ENCODE data around the gene FAM131C. TPM values are rescaled to one million over a fixed set of nuclear protein-coding genes. Genes with fewer than 3 reads are reported as not detected.
A peak's percentile ranks its signal among the peaks of the same experiment; 100 is the strongest.
"Not testable (repeated sequence)": the region's sequence is repeated elsewhere in the genome, so short reads cannot be mapped to it uniquely, and the experiment has no call there.

Gene FAM131C
- total RNA-seq, 1 donor from 2014 or later = 1.5 TPM

DNA sequence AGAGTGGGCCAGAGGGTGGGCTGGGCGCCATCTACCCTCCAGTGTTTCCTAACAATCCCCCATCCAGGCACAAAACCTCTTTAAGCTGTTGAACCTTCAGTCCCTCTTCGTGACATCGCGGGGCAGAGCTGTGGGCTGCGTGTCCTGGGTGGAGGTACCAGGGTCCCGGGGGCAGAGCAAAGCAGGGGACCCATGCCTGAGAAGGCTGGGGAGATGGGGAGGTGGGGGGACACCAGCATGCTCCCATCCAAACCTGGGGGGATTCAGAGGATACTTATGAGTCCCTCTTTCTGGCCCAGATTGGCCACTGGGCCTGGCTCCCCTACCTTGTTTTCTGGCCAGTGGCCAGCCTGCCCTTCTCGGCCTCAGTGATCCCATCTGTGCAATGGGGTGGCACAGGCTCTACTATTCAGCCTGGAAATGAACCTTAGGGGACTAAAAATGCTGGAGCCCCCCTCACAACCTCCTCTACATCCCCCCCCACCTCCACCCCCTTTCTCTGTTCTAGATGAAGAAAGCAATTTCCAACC, 40.3 kb downstream of the FAM131C start:
- DNase-seq (ENCODE audit: low read depth) = not testable (repeated sequence)

DNA sequence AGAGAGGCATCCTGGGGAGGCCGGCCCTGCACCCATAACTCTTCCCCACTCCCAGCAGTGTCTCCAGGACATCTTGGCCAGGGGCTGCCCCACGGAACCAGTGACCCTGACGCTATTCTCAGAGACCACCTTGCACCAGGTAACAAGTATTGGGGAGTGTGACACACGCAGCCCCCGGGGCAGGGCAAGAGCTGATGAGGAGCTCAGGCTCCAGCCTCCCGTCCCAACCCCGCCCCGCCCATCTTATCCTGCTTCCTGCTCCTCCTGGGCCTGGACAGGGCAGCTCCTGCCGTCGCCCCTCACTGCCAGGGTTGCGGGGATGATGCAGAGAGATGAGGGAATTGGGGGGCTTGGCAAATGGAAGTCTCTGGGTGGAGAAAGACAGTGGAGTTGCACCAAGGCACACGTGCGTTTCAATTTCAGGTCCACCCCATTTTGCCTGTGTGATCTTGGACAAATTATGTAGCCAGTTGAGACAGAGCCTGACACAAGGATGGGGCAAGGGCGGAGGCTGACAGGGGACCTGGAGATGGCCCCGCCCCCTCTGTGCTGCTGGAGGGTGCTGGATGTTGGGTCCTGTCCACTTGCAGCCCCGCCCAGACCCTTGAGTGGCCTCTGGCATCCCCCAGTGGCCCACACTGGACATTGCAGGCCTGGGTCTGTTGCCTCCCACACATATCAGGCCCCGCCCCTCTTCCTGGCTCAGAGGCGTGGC, 40.9 kb downstream of the FAM131C start:
- DNase-seq (ENCODE audit: low read depth) = peak; percentile 63

DNA sequence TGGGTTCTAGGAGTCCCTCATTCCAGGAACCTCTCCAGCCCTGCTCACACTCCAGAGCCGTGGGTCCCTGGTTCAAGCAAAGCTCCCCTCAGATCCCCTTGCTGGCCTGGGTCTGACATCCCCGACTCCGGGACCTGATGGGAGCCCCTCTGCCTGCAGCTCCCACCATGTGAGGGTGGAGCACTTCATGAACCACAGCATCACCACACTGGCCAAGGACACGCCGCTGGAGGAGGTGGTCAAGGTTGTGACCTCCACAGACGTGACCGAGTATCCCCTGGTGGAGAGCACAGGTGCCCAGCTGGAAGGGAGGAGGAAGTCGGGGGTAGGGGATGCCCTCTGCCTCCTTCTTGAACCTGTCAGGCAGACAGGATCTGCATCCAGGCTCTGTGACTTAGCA, 41.9 kb downstream of the FAM131C start:
- DNase-seq (ENCODE audit: low read depth) = no peak

DNA sequence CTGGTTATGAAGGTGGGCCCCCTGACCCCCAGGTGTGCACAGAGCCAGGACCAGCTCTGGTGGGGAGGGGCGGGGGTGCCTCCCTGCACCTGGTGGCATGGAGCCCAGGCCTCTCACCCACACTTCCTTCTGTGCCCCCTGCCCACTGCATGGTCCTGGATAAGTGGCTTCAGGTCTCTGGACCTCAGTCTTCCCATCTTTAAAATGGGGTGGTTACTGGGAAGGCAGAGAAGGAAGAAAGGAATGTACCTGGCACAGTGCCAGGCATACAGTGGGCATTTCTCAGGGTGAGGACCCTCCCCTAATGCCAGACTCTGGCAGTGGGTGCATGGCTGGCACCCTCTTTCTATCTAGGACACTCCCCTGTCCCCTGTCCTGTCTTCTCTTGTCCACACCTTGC, 44.2 kb downstream of the FAM131C start:
- DNase-seq (ENCODE audit: low read depth) = no peak

DNA sequence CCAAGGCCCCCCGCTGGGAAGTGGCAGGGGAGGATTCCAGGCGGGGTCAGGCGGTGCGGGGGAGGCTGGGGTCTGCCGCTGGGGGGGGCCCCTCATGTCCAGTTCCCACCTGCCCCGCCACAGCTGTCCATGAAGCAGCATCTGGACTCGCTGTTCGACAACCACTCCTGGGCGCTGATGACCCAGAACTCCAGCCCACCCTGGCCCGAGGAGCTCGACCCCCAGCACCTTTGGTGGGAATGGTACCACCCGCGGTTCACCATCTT, 44.5 kb downstream of the FAM131C start:
- not testable (repeated sequence) for DNase-seq (ENCODE audit: low read depth)

DNA sequence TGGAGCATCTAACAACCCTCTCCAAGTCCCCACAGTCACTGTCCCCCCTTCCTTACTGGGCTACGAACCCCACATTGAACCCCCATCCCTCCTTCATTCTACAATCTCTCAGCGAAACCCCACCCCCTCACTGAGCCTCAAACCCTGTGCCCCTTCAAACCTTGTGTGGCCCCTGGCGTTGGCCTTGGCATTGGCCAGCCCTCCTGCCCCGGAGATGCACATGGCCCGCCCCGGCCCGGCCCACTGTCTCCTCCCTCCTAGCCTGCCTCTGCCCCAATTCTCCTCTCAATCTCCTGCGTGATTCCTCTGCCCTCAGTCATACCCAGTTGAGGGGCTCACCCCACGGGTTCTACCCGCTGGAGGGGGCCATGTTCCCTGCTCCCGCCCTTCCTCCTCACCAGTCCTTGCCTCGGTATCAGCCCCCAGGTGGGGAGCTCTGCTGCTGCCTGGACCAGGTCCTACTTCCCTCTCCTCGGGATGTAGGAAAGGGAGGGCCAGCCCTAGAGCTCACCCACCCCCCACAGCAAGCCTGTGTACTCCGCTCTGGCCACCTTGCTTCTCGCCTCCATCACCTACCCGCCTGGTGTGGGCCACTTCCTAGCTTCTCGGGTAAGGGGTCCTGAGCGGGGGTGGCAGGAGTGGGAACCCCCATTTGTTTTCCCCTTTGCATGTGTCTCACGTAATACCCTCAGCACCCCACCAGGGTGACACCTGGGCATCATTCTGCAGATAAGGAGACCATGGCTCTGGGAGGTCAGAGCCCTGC, 45.0 kb downstream of the FAM131C start:
- no peak for DNase-seq (ENCODE audit: low read depth)

DNA sequence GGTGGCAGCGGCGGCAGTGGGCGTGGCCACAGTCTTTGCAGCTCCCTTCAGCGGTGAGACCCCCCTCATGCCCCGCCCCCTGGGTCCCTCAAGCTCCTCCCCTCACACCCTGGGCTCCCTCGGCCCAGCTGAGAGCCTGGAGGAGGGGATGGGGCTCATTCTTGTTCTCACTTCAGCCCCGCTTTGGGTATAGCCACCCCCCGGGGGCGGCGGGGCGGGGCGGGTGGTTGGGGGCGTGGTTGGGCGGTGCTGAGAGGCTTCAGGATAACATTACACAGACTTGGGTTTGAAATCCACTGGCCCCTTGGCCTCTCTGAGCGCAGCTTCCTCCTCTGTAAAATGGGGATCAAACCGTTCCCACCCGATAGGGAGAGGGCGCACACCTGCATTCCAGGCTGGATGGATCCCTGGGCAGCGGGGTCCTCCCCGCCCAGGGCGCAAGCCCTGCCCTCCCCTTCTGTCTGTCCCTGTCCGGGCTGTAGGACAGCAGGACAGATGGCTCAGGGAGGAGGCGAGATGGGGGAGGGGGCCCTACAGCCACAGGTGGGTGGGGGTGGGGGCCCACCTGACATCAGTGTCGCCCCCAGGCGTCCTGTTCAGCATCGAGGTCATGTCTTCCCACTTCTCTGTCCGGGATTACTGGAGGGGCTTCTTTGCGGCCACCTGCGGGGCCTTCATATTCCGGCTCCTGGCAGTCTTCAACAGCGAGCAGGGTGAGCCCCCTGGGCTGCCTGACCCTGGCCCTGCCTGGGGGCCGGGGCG, 46.5 kb downstream of the FAM131C start:
- DNase-seq (ENCODE audit: low read depth) = no peak

DNA sequence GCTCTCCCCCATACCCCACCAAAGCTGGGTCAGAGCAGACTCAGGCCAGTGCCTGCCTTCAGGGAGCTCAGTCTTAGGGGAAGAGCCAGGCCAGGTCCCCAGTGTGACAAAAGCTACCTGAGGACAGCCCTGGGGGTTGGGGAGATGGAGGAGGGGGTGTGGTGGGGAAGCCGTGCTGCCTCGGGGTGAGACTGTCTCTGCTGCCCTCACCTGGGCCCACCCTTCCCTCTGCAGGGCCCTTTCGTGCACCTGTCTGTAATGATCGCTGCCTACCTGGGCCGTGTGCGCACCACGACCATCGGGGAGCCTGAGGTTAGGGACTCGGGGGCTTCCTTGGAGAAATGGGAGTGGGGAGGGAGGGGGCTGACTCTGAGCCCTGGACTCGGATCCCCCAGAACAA, 47.1 kb downstream of the FAM131C start:
- DNase-seq (ENCODE audit: low read depth) = not testable (repeated sequence)

DNA sequence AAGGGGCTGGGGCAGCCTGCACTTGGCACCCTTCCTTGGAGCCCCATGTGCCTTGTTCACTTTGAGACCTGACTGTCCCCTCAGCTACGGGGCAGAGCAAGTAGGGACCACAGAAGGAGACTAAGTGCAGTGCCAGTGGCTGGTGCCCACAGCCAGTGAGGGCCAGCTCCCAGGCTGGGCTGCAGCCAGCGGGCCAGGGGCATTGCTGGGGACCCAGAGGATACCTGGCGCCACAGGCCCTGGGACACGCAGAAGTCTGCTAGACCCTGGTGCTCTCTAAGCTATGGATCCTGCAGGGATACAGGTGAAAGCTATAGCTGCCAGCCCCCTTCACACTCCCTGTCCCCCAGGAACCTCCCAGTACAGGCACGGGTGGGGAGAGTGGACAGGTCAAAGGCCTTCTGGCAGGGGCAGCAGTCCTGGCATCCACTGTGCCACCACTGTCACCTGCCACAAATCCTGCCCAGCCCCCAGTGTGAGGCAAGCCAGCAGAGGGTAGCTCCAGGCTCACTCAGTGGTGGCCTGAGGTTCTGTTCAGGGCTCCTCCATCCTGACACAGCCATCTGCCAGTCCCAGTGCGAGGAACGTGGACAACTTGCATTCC, 50.3 kb downstream of the FAM131C start:
- DNase-seq (ENCODE audit: low read depth) = no peak

DNA sequence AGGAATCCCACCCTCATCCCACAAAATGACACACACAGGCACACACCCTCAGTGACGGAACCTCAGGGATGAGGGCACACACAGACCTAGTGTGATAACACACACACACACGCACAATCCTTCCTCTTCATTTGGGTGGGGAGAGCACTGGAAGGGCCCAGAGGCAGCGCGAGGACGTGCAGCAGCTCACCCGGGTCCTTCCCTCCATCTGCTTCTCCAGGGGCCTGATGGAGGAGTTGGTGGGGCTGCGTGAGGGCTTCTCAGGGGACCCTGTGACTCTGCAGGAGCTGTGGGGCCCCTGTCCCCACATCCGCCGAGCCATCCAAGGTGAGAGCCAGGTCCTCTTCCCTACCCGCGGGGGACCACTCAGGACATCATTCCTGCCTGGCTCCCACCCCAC, 51.1 kb downstream of the FAM131C start:
- no peak for DNase-seq (ENCODE audit: low read depth)

DNA sequence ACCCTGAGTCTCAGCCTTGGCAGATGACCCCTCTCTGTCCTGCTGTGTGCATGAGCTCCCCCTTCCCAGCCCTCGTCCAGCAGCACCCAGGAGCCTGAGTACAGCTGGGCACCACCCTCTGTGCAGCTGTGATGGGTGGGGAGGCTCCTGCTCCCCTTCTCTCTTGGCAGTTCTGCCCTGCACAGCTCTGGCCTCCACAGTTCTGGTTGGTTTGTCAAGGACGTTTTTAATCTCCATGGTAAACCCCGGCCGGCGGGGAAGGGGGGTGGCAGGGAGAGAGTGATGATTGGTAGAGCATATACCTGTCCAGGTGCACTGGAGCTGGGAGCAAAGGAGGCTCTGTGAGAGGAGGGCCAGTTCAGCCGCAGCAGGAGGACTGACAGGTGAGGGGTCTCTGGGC, 51.8 kb downstream of the FAM131C start, which contains the start of gene CLCNKA:
CLCNKA (plus strand) TSS at position 356 of the 400 bp plus-strand sequence. CDS start 584 bp downstream, outside the sequence.
- no peak for DNase-seq (ENCODE audit: low read depth)

DNA sequence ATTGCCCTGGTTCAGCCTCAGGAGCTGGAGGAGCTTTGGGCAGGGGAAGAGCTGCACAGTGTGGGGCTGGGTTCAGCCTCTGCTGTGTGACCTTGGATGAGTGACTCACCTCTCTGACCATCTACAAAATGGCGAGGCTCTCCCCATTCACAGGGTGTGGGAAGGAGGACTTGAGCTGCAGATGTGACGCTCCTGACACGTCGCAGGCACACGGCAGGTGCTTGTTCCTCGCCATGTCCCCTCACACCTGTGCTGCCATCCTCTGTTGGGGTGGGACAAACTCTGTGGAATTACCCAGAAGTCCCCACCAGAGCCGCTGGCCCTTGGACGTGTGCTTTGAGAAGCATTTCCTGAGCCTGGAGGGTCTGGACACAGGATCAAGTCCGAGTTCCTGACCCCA, 52.6 kb downstream of the FAM131C start:
- DNase-seq (ENCODE audit: low read depth) = not testable (repeated sequence)

DNA sequence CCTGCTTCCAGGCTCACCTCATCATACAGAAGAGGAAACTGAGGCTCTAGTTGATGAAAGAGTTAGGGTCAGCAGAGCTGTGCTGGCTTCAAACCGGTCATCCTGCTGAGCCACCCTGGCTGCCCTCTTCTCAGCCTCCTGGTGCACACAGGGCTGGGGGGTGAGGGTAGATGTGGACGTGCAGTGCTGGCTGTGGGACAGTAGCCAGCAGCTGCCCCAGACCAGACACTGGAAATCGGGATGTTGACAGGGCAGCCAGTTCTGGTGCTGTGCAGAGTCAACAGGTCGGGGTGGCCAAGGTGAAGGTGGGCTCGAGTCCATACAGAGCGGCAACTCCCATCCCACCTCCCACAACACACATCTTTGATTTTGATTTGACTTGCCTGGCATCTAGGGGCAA, 53.1 kb downstream of the FAM131C start:
- DNase-seq (ENCODE audit: low read depth) = no peak

DNA sequence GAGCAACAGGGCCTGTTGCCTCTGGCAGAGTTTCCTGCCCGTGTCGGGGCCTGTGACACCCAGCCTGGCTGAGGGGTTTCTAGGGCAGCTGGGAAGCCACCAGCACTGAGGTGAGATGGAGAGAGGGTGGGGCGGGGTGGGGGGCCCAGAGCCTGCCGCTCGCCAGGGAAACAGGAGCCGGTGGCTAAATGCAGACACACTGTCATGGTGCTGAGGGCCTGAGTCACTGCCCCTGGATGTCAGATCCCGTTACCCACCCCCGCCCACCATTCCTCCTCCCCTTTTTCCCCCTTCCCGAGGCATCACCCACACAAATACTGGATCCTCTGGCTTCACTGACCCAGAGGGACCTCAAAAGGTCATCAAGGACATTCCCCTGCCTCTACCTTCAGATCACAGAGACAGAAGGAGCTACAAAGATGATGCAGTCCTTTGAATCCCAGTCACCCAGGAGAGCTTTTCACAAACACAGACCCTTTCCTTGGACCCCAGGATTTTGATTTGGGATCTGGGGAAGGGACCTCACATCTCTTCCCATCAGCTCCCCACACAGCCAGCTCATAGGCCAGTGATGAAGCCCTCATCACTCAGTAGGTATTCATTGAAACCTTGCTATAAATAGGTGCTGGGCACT, 53.7 kb downstream of the FAM131C start:
- peak; percentile 28 for DNase-seq (ENCODE audit: low read depth)

DNA sequence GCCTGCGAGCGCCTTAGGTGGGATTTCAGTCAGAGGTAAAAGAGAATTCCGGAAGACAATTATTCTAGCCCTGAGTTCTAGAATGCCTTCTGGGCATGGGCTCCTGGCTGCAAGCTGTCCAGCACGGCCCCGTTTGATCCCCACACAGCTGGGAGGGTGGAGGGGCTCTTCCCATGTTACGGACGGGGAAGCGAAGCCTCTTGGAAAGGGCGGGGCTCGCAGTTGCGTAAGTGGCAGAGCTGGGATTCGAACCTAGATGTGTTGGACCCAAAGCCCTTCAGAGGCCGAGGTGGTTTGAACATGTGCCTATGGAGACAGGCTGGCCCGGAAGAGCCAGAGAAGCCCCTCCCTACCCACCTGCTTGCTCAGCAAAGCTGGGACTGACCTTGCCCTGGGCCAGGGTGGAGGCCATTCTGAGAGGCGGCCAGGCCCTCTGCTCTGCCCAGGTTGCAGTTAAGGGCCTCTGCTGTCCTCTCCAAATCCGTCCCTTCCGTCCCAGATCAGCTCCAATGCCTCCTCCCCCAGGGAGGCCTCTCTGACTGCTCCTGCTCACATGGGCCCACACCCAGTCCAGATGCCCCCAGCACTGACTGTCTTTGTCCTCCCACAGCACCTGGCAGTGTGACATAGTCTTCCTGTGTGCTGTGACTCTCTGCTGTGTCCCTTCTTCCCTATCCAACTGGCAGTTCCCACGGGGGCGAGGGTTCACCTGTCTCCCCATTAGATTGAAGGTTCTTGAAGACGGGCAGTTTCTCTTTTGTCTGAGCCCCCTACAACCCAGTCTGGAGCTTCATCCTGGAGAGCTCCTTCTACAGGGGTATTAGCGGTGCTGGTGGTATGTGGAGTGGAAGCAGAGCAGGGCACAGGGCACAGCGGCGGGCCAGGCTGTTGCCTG, 54.5 kb downstream of the FAM131C start:
- no peak for DNase-seq (ENCODE audit: low read depth)

DNA sequence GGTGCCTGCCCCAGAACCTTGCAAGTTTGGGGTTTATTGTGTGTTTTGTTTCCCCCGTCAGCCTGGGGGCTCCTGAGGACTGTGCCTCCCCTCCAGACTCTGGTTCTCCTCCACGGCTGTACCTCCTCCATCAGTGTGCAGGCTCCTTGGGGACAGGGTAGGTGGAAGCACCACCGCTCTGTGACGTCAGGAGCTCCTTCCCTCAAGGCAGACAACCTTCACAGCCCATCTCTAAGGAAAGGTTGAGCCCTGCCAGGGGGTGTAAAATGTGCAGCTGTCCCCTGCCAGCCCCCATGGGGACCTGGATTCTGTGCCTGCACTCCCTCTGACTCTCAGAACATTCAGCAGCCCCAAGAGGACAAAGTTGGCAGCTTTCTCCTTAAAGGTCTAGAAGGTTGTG, 55.1 kb downstream of the FAM131C start:
- no peak for DNase-seq (ENCODE audit: low read depth)

DNA sequence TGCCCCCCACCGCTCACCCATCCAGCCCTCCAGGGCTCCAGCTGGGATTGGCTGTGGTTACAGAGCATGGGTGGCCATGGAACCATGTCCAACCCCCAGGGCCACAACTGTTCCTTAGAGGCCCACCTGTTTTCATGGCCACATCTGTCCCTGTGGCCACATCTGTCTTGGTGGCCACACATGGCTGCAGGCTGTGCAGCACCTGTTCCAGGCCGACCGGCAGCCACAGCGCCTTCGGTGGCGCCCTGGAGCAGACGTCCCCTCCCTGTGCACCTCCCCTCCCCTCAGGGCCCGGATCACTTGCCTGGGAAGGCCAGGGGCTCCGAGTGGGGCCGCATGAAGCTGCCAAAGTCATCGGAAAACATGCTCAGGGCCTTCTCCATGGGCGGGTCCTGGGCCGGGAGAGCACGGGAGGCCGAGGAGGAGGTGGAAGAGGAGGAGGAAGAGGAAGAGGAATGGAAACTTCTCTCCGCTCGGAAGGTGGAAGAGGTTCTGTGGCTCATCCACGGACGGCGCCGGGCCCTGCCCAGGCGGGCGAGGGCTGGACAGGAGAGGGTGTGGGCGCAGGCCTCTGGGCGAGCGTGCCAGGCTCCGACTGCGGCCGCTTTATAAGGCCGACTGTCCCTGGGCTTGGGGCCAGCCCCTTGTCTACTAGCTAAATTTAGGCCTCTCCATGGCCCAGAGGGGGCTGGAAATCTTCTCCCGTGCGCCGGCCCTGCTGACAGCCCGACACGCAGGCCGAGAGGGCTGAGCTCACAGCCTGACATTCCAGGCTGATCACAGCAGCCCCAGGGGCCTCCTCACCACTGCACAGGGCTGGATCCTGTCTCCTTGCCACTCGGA, 55.8 kb downstream of the FAM131C start, which contains the start of gene HSPB7:
HSPB7 (minus strand) TSS at position 583 of the 843 bp plus-strand sequence; CDS start at position 503, 80 bp downstream.
- no peak for DNase-seq (ENCODE audit: low read depth)

DNA sequence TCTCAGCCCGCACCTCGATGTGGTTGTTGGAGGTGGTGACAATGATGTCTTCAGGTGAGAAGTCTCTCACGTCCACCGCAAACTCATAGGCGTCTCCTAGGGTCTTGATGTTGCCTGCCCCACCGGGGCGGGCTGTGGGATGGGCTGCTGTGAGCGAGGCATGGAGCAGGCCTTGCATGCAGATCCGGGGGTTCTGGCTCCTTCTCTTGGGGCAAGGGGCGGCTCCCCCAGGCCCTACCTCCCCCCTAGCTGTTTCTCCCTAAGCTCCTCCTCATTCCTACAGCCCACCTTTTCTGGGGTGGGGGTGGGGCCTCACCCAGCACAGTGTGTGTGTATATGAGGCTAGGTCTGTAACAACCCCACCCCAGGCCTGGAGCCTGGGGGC, 56.4 kb downstream of the FAM131C start:
- DNase-seq (ENCODE audit: low read depth) = no peak

Measured in renal cortical epithelial cell (primary cell).